GM12865 (cell line): ENCODE measurements around the gene CCL26.
"Not testable (repeated sequence)": the region's sequence is repeated elsewhere in the genome, so short reads cannot be mapped to it uniquely, and the experiment has no call there.

Source experiments
- DNase-seq: peaks from one replicate; pipeline ENCODE4 v3.0.0; 2010; ENCODE audit warnings: low read depth
- H3K4me3 ChIP-seq: 2 replicates; pipeline ENCODE4 v1.5.1; 2011; ENCODE audit warnings: mild to moderate bottlenecking, low read depth, low read length, control low read depth
- TF ChIP-seq, protein P1 (sequence below): IDR thresholded peaks from 2 replicates; pipeline ENCODE4 v1.5.1; 2011; ENCODE audit warnings: low read length, control low read depth, low read depth, inconsistent platforms; ENCODE audit not compliant: insufficient read depth; ENCODE audit errors: missing control alignments

The CCL26 gene

DNA sequence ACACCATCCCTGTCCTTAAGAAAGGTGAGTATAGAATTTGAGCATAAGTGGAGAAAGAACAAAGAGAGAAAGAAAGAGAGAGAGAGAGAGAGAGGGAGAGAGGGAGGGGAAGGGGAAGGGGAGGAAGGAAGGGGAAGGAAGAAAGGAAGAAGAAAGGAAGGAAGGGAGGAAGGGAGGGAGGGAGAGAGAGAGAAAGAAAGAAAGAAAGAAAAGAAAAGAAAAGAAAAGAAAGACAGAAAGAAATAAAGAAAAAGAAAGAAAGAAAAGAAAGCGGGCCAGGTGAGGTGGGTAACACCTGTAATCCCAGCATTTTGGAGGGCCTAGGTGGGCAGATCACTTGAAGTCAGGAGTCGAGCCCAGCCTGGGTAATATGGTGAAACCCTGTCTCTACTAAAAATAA is 21.7 kb upstream of the CCL26 start:
- H3K4me3 ChIP-seq = no peak overlapping the region
- DNase-seq = no peak
- TF ChIP-seq, protein P1, sequence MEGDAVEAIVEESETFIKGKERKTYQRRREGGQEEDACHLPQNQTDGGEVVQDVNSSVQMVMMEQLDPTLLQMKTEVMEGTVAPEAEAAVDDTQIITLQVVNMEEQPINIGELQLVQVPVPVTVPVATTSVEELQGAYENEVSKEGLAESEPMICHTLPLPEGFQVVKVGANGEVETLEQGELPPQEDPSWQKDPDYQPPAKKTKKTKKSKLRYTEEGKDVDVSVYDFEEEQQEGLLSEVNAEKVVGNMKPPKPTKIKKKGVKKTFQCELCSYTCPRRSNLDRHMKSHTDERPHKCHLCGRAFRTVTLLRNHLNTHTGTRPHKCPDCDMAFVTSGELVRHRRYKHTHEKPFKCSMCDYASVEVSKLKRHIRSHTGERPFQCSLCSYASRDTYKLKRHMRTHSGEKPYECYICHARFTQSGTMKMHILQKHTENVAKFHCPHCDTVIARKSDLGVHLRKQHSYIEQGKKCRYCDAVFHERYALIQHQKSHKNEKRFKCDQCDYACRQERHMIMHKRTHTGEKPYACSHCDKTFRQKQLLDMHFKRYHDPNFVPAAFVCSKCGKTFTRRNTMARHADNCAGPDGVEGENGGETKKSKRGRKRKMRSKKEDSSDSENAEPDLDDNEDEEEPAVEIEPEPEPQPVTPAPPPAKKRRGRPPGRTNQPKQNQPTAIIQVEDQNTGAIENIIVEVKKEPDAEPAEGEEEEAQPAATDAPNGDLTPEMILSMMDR = no peak

DNA sequence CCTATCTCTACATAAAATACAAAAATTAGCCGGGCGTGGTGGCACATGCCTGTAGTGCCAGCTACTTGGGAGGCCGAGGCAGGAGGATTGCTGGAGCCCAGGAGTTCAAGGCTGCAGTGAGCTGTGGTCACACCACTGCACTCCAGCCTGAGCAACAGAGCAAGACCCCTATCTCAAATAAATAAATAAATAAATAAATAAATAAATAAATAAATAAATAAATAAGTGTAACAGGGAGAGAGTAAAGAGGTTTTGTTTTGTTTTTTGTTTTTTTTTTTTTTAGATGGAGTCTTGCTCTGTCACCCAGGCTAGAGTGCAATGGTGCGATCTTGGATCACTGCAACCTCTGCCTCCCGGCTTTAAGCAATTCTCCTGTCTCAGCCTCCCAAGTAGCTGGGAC is 20.6 kb upstream of the CCL26 start:
- not testable (repeated sequence) for H3K4me3 ChIP-seq, DNase-seq

DNA sequence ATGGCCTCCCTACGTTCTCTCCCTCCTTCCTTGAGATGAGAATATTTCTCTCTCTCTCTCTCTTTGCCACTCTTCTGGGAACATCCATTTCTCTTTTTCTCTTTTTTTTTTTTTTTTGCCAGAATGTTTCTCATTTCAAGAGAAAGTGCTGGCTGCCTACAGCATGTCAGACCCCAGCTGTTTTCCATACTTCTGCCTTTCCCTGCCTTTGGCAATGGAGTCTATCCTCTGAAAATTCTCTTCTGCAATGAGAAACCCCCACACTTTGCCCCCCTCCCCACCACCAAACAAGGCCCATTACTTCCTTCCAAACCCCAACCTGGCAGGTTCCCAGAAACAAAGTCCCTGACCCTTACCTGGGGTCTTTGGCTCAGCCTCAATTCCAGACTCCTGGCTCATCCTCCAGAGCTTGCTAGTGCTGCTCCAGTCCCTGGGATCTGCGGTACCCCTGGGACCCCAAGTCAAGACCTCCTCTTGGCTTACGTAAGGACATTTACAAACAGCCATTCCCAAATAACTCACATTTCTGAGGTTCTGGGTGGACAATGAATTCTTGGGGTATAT is 17.4 kb upstream of the CCL26 start:
- no peak overlapping the region for H3K4me3 ChIP-seq
- TF ChIP-seq, protein P1 = no peak
- DNase-seq = no peak

DNA sequence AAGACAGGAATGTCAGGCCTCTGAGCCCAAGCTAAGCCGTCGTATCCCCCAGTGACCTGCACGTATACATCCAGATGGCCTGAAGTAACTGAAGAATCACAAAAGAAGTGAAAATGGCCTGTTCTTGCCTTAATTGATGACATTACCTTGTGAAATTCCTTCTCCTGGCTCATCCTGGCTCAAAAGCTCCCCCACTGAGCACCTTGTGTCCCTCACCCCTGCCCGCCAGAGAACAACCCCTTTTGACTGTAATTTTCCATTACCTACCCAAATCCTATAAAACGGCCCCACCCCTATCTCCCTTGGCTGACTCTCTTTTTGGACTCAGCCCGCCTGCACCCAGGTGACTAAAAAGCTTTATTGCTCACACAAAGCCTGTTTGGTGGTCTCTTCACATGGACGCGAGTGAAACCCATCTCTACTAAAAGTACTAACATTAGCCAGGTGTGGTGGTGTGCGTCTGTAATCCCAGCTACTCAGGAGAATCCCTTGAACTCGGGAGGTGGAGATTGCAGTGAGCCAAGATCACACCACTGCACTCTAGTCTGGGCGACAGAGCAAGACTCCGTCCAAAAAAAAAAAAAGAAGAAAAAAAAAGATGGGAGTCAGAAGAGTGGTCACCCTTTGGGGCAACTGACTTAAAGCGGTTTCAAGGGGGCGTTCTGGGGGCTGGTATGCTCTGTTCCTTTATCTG is 16.3 kb upstream of the CCL26 start:
- not testable (repeated sequence) for H3K4me3 ChIP-seq, DNase-seq

DNA sequence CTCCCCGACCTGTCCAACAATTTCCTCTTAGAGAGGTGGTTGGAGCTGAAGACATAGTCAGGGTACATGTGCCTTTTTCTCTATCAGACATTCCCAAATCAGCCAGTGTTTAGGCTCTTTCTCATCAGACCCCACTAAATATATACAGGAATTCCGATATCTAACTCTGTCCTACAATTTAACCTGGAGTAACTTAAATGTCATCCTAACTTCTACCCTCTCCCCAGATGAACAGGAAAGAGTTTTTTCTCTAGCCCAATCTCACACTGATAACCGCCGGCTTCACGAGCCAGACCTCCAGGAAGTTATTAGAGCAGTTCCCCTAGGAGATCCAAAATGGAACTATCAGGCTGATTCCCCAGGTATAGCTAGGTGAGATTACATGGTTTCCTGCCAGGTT is 11.0 kb upstream of the CCL26 start:
- H3K4me3 ChIP-seq, DNase-seq: not testable (repeated sequence)

DNA sequence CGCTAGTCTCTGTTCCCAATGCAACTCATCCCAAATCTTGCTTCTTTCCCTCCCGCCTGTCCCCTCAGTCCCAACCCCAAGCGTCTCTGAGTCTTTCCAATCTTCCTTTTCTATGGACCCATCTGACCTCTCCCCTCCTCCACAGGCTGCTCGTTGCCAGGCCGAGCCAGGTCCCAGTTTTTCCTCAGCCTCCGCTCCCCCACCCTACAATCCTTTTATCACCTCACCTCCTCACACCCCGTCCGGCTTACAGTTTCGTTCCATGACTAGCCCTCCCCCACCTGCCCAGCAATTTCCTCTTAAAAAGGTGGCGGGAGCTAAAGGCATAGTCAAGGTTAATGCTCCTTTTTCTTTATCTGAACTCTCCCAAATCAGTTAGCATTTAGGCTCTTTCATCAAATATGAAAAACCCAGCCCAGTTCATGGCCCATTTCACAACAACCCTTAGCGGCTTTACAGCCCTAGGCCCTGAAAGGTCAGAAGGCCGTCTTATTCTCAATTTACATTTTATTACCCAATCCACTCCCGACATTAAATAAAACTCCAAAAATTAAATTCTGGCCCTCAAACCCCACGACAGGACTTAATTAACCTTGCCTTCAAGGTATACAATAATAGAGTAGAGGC is 8.7 kb upstream of the CCL26 start:
- not testable (repeated sequence) for H3K4me3 ChIP-seq, DNase-seq

DNA sequence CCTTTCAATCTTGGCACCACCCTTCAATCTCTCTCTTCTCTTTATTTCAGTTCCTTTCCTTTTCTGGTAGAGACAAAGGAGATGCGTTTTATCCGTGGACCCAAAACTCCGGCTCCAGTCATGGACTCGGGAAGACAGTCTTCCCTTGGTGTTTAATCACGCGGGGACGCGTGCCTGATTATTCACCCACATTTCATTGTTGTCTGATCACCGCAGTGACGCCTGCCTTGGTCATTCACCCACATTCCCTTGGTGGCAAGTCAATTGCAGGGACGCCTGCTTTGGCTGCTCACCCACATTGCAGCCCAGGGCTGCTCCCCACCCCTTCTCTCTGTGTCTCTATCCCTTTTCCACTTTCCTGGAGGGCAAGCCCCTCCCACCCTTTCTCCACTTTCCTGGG is 7.5 kb upstream of the CCL26 start:
- not testable (repeated sequence) for H3K4me3 ChIP-seq, DNase-seq

DNA sequence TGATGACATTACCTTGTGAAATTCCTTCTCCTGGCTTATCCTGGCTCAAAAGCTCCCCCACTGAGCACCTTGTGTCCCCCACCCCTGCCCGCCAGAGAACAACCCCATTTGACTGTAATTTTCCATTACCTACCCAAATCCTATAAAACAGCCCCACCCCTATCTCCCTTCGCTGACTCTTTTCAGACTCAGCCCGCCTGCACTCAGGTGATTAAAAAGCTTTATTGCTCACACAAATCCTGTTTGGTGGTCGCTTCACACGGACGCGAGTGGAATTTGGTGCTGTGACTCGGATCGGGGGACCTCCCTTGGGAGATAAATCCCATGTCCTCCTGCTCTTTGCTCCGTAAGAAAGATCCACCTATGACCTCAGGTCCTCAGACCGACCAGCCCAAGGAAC is 7.0 kb upstream of the CCL26 start:
- not testable (repeated sequence) for H3K4me3 ChIP-seq, DNase-seq

DNA sequence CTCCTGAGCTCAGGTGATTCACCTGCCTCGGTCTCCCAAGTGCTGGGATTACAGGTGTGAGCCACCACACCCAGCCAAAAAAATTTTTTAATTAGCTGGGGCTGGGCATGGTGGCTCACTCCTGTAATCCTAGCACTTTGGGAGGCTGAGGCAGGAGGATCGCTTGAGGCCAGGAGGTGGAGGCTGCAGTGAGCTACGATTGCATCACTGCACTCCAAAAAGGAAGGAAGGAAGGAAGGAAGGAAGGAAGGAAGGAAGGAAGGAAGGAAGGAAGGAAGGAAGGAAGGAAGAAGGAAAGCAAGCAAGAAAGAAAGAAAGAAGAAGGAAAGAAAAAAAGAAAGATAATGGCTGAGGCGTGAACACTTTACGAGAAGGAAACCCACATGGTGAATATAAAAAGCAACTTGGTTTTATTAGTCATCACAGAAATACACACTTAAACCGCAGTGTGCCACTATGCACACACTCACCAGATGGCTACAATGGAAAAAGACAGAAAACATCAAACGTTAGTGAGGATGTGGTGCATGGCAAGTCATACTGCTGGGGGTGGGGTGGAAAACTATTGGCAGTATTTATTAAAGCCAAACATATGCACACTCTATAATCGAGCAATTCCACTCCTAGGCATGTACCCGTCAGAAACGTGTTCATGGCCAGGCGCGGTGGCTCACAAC is 4.4 kb upstream of the CCL26 start:
- no peak overlapping the region for H3K4me3 ChIP-seq
- DNase-seq = peak; percentile 62
- TF ChIP-seq, protein P1 = no peak

DNA sequence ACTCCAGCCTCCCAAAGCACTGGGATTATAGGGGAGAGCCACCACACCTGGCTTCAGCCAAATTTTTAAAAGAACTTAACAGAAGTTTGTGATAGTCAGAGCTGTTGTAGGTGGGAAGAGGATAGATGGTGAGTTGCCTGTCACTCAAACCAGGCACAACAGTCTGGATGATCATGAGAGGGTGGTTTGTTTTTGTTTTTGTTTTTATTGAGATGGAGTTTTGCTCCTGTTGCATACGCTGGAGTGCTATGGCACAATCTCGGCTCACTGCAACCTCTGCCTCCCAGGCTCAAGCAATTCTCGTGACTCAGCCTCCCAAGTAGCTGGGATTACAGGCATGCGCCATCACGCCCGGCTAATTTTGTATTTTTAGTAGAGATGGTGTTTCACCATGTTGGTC is 1.9 kb upstream of the CCL26 start:
- H3K4me3 ChIP-seq, DNase-seq: not testable (repeated sequence)
